Measurements from ENCODE around the gene DUS2. TPM values are rescaled to one million over a fixed set of nuclear protein-coding genes. Genes with fewer than 3 reads are reported as not detected.

Gene DUS2
- total RNA-seq, 1 experiment from 2014 or later: 27.3 TPM

DNA sequence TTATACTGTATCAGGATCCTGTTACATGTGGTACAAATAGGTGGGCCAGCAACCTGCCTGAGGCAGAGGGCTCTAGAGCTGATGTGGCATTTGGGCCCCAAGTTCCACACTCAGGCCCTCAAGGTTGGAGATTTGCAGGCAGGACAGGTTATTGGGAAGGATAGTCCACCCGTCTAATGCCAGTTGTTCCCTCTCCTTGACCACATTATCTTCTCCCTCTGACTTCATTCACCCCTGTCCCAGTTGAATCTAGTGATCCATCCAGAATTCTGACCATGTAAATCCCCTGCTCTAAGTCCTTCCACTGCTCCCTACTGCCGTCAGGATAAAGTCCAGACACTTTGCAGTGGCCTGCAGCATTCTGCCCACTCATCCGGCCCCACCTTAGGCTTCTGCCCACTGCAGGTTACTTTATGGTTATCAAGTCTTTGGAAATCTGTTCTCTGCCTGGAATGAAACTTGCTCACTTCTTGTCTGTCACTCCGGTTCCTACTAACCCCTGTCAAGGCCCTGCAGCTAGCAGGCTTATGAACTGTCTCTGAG, 60.2 kb downstream of the DUS2 start:
- H3K27ac ChIP-seq (ENCODE audit: low read depth, low read length): no peak overlapping the region
- no peaks in the 10 kb centered on the region for H3K27me3 ChIP-seq (ENCODE audit: insufficient read depth, low read length)
- no TSS peak for BruUV-seq (replicated peaks)
- no peaks in the 10 kb centered on the region; the same call in 1 of the 2 replicates for H4K20me1 ChIP-seq (ENCODE audit: insufficient read depth)
- peaks cover 3 to 6% of the 10 kb centered on the region in 2 experiments; a peak in 1 of 4 replicates for H3K36me3 ChIP-seq (ENCODE audit: control insufficient read depth in 1 of 2, insufficient read depth in 2 of 2, low read length in 2 of 2)
- peaks cover 7 to 11% of the 10 kb centered on the region in 2 experiments; a peak in 2 of 4 replicates for H3K4me1 ChIP-seq (ENCODE audit: control insufficient read depth in 1 of 2, insufficient read depth in 2 of 2, low read length in 2 of 2)
- H3K9ac ChIP-seq (ENCODE audit: low read length): no peak overlapping the region
- ATAC-seq (no peak), DNase-seq (ENCODE audit: low read depth, low spot score) (no peak)
- no peak overlapping the region for H2AFZ ChIP-seq (ENCODE audit: low read depth, low read length, poor library complexity, severe bottlenecking)
- H3K9me3 ChIP-seq (ENCODE audit: control insufficient read depth in 1 of 2, insufficient read depth in 1 of 2, low read depth in 1 of 2, low read length in 2 of 2): no peaks in the 10 kb centered on the region
- ChIA-PET POLR2A (no interaction called here), RAD21 (ENCODE audit: low non-redundant PET in 1 of 2, low total read pairs in 2 of 2, uncharacterized antibody in 2 of 2, unreplicated experiment in 2 of 2) (no interaction called here), CTCF (no interaction called here)
- peaks cover 29% of the 10 kb centered on the region for H3K79me2 ChIP-seq (ENCODE audit: insufficient read depth, low read length)
- H3K4me2 ChIP-seq (ENCODE audit: low read length): no peak overlapping the region
- intact Hi-C loops (cut with micrococcal nuclease): no loop called here
- TF ChIP-seq EZH2phosphoT487 (IDR thresholded peaks at IDR 0.05; ENCODE audit: borderline replicate concordance) (no peak), CEBPB (IDR thresholded peaks at IDR 0.05; ENCODE audit: low read depth) (no peak), ZNF274 (IDR thresholded peaks at IDR 0.05; ENCODE audit: low read depth, low read length) (no peak), FOSL1 (IDR thresholded peaks at IDR 0.05; ENCODE audit: low read depth) (no peak), POLR2A (IDR thresholded peaks at IDR 0.05; ENCODE audit: borderline replicate concordance, extremely low read depth, insufficient read depth, insufficient read length) (no peak), ZFX (IDR thresholded peaks at IDR 0.05) (no peak), SRF (IDR thresholded peaks at IDR 0.05; ENCODE audit: low read depth) (no peak), ELF1 (IDR thresholded peaks at IDR 0.05; ENCODE audit: borderline replicate concordance, low read depth) (no peak), SIN3A (IDR thresholded peaks at IDR 0.05; ENCODE audit: low read depth) (no peak), JUND (IDR thresholded peaks at IDR 0.05) (no peak), POLR2AphosphoS5 (IDR thresholded peaks at IDR 0.05; ENCODE audit: low read depth, low read length) (no peak), YY1 (IDR thresholded peaks at IDR 0.05; ENCODE audit: extremely low read depth, insufficient replicate concordance, low read depth, low read length) (no peak)
- TF ChIP-seq, protein P1, sequence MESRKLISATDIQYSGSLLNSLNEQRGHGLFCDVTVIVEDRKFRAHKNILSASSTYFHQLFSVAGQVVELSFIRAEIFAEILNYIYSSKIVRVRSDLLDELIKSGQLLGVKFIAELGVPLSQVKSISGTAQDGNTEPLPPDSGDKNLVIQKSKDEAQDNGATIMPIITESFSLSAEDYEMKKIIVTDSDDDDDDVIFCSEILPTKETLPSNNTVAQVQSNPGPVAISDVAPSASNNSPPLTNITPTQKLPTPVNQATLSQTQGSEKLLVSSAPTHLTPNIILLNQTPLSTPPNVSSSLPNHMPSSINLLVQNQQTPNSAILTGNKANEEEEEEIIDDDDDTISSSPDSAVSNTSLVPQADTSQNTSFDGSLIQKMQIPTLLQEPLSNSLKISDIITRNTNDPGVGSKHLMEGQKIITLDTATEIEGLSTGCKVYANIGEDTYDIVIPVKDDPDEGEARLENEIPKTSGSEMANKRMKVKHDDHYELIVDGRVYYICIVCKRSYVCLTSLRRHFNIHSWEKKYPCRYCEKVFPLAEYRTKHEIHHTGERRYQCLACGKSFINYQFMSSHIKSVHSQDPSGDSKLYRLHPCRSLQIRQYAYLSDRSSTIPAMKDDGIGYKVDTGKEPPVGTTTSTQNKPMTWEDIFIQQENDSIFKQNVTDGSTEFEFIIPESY (IDR thresholded peaks at IDR 0.05; ENCODE audit: extremely low read depth, insufficient replicate concordance, low read length): no peak
- TF ChIP-seq, protein P2, sequence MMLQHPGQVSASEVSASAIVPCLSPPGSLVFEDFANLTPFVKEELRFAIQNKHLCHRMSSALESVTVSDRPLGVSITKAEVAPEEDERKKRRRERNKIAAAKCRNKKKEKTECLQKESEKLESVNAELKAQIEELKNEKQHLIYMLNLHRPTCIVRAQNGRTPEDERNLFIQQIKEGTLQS (IDR thresholded peaks at IDR 0.05): no peak
- TF ChIP-seq, protein P3, sequence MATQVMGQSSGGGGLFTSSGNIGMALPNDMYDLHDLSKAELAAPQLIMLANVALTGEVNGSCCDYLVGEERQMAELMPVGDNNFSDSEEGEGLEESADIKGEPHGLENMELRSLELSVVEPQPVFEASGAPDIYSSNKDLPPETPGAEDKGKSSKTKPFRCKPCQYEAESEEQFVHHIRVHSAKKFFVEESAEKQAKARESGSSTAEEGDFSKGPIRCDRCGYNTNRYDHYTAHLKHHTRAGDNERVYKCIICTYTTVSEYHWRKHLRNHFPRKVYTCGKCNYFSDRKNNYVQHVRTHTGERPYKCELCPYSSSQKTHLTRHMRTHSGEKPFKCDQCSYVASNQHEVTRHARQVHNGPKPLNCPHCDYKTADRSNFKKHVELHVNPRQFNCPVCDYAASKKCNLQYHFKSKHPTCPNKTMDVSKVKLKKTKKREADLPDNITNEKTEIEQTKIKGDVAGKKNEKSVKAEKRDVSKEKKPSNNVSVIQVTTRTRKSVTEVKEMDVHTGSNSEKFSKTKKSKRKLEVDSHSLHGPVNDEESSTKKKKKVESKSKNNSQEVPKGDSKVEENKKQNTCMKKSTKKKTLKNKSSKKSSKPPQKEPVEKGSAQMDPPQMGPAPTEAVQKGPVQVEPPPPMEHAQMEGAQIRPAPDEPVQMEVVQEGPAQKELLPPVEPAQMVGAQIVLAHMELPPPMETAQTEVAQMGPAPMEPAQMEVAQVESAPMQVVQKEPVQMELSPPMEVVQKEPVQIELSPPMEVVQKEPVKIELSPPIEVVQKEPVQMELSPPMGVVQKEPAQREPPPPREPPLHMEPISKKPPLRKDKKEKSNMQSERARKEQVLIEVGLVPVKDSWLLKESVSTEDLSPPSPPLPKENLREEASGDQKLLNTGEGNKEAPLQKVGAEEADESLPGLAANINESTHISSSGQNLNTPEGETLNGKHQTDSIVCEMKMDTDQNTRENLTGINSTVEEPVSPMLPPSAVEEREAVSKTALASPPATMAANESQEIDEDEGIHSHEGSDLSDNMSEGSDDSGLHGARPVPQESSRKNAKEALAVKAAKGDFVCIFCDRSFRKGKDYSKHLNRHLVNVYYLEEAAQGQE (IDR thresholded peaks at IDR 0.05; ENCODE audit: low read depth): no peak
- H3K9me2 ChIP-seq (ENCODE audit: insufficient read depth): no peaks in the 10 kb centered on the region
- H3K4me3 ChIP-seq (replicated peaks in 1 of 2; ENCODE audit: low read depth in 1 of 2, low read length in 2 of 2): no peak overlapping the region

Data from HCT116 (cell line).